Prostate gland (tissue), 2 donors: ENCODE measurements around the gene SKIC8. TPM values are rescaled to one million over a fixed set of nuclear protein-coding genes. Genes with fewer than 3 reads are reported as not detected.

Experiments used
- DNase-seq: peaks from one replicate; pipeline ENCODE4 v3.0.0-alpha.2; 2019; ENCODE audit warnings: low spot score
- H3K27ac ChIP-seq, 2 donors: fragments of 200-600 bp; sonication (generic); 2 replicates each; pipeline ENCODE4 v1.5.1; 2017 to 2019
- H3K27me3 ChIP-seq: fragments of 200-600 bp; sonication (generic); replicated peaks from 2 replicates; pipeline ENCODE4 v1.5.1; 2019; ENCODE audit not compliant: insufficient read depth
- H3K36me3 ChIP-seq, 2 donors: fragments of 200-600 bp; sonication (generic); 1 replicate in 1 of 2; 2 replicates in 1 of 2; pipeline versions ENCODE4 v1.5.1 to v1.8.1; 2017 to 2019
- H3K4me1 ChIP-seq: fragments of 200-600 bp; sonication (generic); replicated peaks from 2 replicates; pipeline ENCODE4 v1.5.1; 2019
- H3K4me3 ChIP-seq, 2 donors: fragments of 200-600 bp; sonication (generic); 2 replicates each; pipeline ENCODE4 v1.5.1; 2017 to 2019
- H3K9me3 ChIP-seq: fragments of 200-600 bp; sonication (generic); 2 replicates; pipeline ENCODE4 v1.5.1; 2017
- CTCF ChIP-seq, 4 experiments: fragments of 200-600 bp in 2 of 4; fragments of 450-650 bp in 2 of 4; sonication (generic) in 2 of 4; IDR thresholded peaks; 1 replicate in 3 of 4; 2 replicates in 1 of 4; pipeline ENCODE4 v1.5.1; 2016 to 2019; ENCODE audit warnings: antibody characterized with exemption in 4 of 4, mild to moderate bottlenecking in 2 of 4, moderate library complexity in 2 of 4
- POLR2A ChIP-seq: fragments of 450-650 bp; IDR thresholded peaks from one replicate; pipeline ENCODE4 v1.6.1; 2016; ENCODE audit warnings: antibody characterized with exemption, mild to moderate bottlenecking
- POLR2AphosphoS5 ChIP-seq: sonication (generic); formaldehyde crosslinking; IDR thresholded peaks from one replicate; pipeline ENCODE4 v1.6.1; 2017; ENCODE audit warnings: antibody characterized with exemption
- WGBS: methylation state at CpG from one replicate; pipeline ENCODE4 v1.1.5; 2018; 5-methylcytosine and 5-hydroxymethylcytosine counted together
- intact Hi-C: fragments of 100-400 bp; cut with DNase I; formaldehyde crosslinking; loops from one replicate; pipeline ENCODE4 v1.14.2; 2022
- total RNA-seq, 2 donors: library from RNA; depleted of rRNA; stranded (reverse); fragments of >200 nt; gene quantifications; one replicate each; pipeline ENCODE4 v1.1.0, GENCODE V29; 2016

SKIC8 gene
- total RNA-seq, 2 donors from 2014 or later = 58.1 to 109 TPM

GRCh38 chr15:78342021-78342420 is 42.6 kb upstream of the SKIC8 start:
- H3K4me1 ChIP-seq = no peaks in the 10 kb centered on the region
- intact Hi-C loops = no loop called here
- no peaks in the 10 kb centered on the region for H3K36me3 ChIP-seq
- no peak for TF ChIP-seq CTCF (IDR thresholded peaks at IDR 0.05)
- no peak for TF ChIP-seq POLR2A
- no peak for TF ChIP-seq POLR2AphosphoS5
- peaks cover 17% of the 10 kb centered on the region for H3K27me3 ChIP-seq
- no peaks in the 10 kb centered on the region for H3K9me3 ChIP-seq
- no peak overlapping the region for H3K4me3 ChIP-seq
- H3K27ac ChIP-seq = no peak overlapping the region
- 69% methylated on average over 5 of the region's 5 CpGs for WGBS
- no peak for DNase-seq

GRCh38 chr15:78341057-78341987 is 41.9 kb upstream of the SKIC8 start:
- Histone ChIP-seq H3K36me3 (no peaks in the 10 kb centered on the region), H3K27ac (no peak overlapping the region), H3K4me3 (no peak overlapping the region), H3K27me3 (peaks cover 17% of the 10 kb centered on the region), H3K9me3 (no peaks in the 10 kb centered on the region), H3K4me1 (no peaks in the 10 kb centered on the region)
- 10% methylated on average over 51 of the region's 53 CpGs for WGBS
- no peak for DNase-seq
- TF ChIP-seq POLR2AphosphoS5 = no peak
- TF ChIP-seq CTCF (IDR thresholded peaks at IDR 0.05) = no peak
- no peak for TF ChIP-seq POLR2A
- intact Hi-C loops = no loop called here

- Histone ChIP-seq H3K9me3 (no peaks in the 10 kb centered on the region), H3K27ac (no peak within 1 kb of the TSS), H3K4me3 (no peak within 1 kb of the TSS), H3K36me3 (no peaks in the 10 kb centered on the region), H3K4me1 (no peaks in the 10 kb centered on the region), H3K27me3 (peaks cover 17% of the 10 kb centered on the region)
- DNase-seq = no peak
- intact Hi-C loops = no loop called here
- whole genome bisulfite sequencing = 3% methylated on average over 45 of the region's 67 CpGs
- TF ChIP-seq POLR2A (no peak), POLR2AphosphoS5 (no peak), CTCF (IDR thresholded peaks at IDR 0.05) (no peak)
These were observed 41.0 kb upstream of the SKIC8 start, which contains the start of gene CRABP1 for GRCh38 chr15:78340231-78341056. Gene CRABP1, plus strand, starts transcription at chr15:78340353. Its CDS starts 76 bp downstream, at chr15:78340429.

GRCh38 chr15:78339559-78339958 is 40.1 kb upstream of the SKIC8 start:
- no peaks in the 10 kb centered on the region for H3K4me1 ChIP-seq
- intact Hi-C loops = no loop called here
- DNase-seq = no peak
- WGBS = 62% methylated on average over 17 of the region's 17 CpGs
- H3K9me3 ChIP-seq = no peaks in the 10 kb centered on the region
- H3K36me3 ChIP-seq = no peaks in the 10 kb centered on the region
- TF ChIP-seq POLR2AphosphoS5 = no peak
- no peak for TF ChIP-seq POLR2A
- H3K27me3 ChIP-seq = peaks cover 17% of the 10 kb centered on the region
- no peak overlapping the region for H3K27ac ChIP-seq
- H3K4me3 ChIP-seq = no peak overlapping the region

GRCh38 chr15:78338781-78339180 is 39.4 kb upstream of the SKIC8 start:
- H3K9me3 ChIP-seq = no peaks in the 10 kb centered on the region
- TF ChIP-seq CTCF (IDR thresholded peaks at IDR 0.05) (no peak), POLR2A (no peak), POLR2AphosphoS5 (no peak)
- peaks cover 17% of the 10 kb centered on the region for H3K27me3 ChIP-seq
- H3K4me1 ChIP-seq = no peaks in the 10 kb centered on the region
- 66% methylated on average over 7 of the region's 7 CpGs for WGBS
- no peak overlapping the region for H3K4me3 ChIP-seq
- no peaks in the 10 kb centered on the region for H3K36me3 ChIP-seq
- intact Hi-C loops = no loop called here
- no peak for DNase-seq
- H3K27ac ChIP-seq = no peak overlapping the region
